HepG2 (cell line): Measurements from ENCODE around the gene GPR107. TPM values are rescaled to one million over a fixed set of nuclear protein-coding genes. Genes with fewer than 3 reads are reported as not detected.

ENCODE experiments used
- GTF3A ChIP-seq: sonication (generic); formaldehyde crosslinking; conservative IDR thresholded peaks from 2 replicates; pipeline ENCODE4 v1.4.0; 2020; ENCODE audit warnings: mild to moderate bottlenecking, missing genetic modification reagents
- HMG20B ChIP-seq: conservative IDR thresholded peaks from 2 replicates; pipeline ENCODE4 v1.6.1; 2016; ENCODE audit warnings: missing genetic modification reagents, missing compliant biosample characterization
- MIER2 ChIP-seq: IDR thresholded peaks from 2 replicates; pipeline ENCODE4 v1.6.1; 2016; ENCODE audit warnings: missing biosample characterization, missing genetic modification reagents
- NFE2 ChIP-seq: sonication (generic); formaldehyde crosslinking; IDR thresholded peaks from 2 replicates; pipeline ENCODE4 v1.4.0; 2020; ENCODE audit warnings: missing genetic modification reagents
- PPARG ChIP-seq: conservative IDR thresholded peaks from 2 replicates; pipeline ENCODE4 v1.6.1; 2016; ENCODE audit warnings: missing biosample characterization, missing genetic modification reagents
- SETDB1 ChIP-seq: sonication (generic); formaldehyde crosslinking; IDR thresholded peaks from 2 replicates; pipeline ENCODE4 v1.5.1; 2020; ENCODE audit warnings: missing genetic modification reagents, mild to moderate bottlenecking, borderline replicate concordance
- SNAPC2 ChIP-seq: sonication (generic); formaldehyde crosslinking; IDR thresholded peaks from 2 replicates; pipeline ENCODE4 v1.8.1; 2022; ENCODE audit warnings: mild to moderate bottlenecking, missing genetic modification reagents
- SRSF4 ChIP-seq: fragments of 200-400 bp; formaldehyde crosslinking; IDR thresholded peaks from one replicate; pipeline ENCODE4 v1.6.1; 2018; ENCODE audit warnings: mild to moderate bottlenecking, low read depth, low read length, moderate library complexity; ENCODE audit not compliant: poor library complexity, severe bottlenecking
- ZFP36 ChIP-seq: fragments of 150-350 bp; IDR thresholded peaks from 2 replicates; pipeline ENCODE4 v1.6.1; 2018; ENCODE audit warnings: borderline replicate concordance, low read length, low read depth; ENCODE audit not compliant: partially characterized antibody
- ZNF235 ChIP-seq: sonication (generic); formaldehyde crosslinking; IDR thresholded peaks from 2 replicates; pipeline ENCODE4 v1.8.1; 2023; ENCODE audit warnings: mild to moderate bottlenecking, missing genetic modification reagents, borderline replicate concordance
- ZNF263 ChIP-seq: sonication (generic); formaldehyde crosslinking; IDR thresholded peaks from 2 replicates; pipeline ENCODE4 v1.4.0; 2020; ENCODE audit warnings: missing genetic modification reagents
- polyA plus RNA-seq, 8 experiments: library from polyadenylated mRNA; depleted of rRNA in 3 of 8; stranded (reverse) in 7 of 8; unstranded in 1 of 8; fragments of >200 nt; fragmentation: Illumina TruSeq in 4 of 8; extraction: Trizol in 4 of 8; gene quantifications; 2 replicates each; pipeline versions ENCODE4 v1.2.1 to v1.2.3, GENCODE V29; 2011 to 2016; ENCODE audit warnings: low read depth in 4 of 8, missing spikeins in 1 of 8, mixed read lengths in 1 of 8; ENCODE audit not compliant: insufficient read depth in 1 of 8
- total RNA-seq, 5 experiments: library from RNA; depleted of rRNA; stranded (reverse); fragments of >200 nt; fragmentation: Illumina TruSeq; extraction: Trizol; gene quantifications; 2 replicates each; pipeline ENCODE4 v1.2.3, GENCODE V29; 2016; ENCODE audit warnings: low read depth in 1 of 5
- TF ChIP-seq, protein P1 (sequence below): sonication (generic); formaldehyde crosslinking; IDR thresholded peaks from 2 replicates; pipeline ENCODE4 v1.5.0; 2020; ENCODE audit warnings: missing genetic modification reagents, mild to moderate bottlenecking, borderline replicate concordance
- TF ChIP-seq, protein P2 (sequence below): fragments of 450-650 bp; IDR thresholded peaks from 2 replicates; pipeline ENCODE4 v1.6.1; 2016
- TF ChIP-seq, protein P3 (sequence below): sonication (generic); formaldehyde crosslinking; IDR thresholded peaks from 2 replicates; pipeline ENCODE4 v1.5.1; 2020; ENCODE audit warnings: mild to moderate bottlenecking, missing genetic modification reagents, moderate library complexity
- TF ChIP-seq, protein P4 (sequence below): sonication (generic); formaldehyde crosslinking; IDR thresholded peaks from 2 replicates; pipeline ENCODE4 v1.9.0; 2021; ENCODE audit warnings: missing genetic modification reagents, mild to moderate bottlenecking, borderline replicate concordance
- TF ChIP-seq, protein P5 (sequence below): sonication (generic); formaldehyde crosslinking; IDR thresholded peaks from 2 replicates; pipeline ENCODE4 v1.4.0; 2020; ENCODE audit warnings: missing genetic modification reagents

GPR107 gene
- total and polyA plus RNA-seq, 2 of the 13 experiments (the other 11 are each of a cell fraction or from before 2014, with no cell fraction given): 22.5 to 24.4 TPM

DNA sequence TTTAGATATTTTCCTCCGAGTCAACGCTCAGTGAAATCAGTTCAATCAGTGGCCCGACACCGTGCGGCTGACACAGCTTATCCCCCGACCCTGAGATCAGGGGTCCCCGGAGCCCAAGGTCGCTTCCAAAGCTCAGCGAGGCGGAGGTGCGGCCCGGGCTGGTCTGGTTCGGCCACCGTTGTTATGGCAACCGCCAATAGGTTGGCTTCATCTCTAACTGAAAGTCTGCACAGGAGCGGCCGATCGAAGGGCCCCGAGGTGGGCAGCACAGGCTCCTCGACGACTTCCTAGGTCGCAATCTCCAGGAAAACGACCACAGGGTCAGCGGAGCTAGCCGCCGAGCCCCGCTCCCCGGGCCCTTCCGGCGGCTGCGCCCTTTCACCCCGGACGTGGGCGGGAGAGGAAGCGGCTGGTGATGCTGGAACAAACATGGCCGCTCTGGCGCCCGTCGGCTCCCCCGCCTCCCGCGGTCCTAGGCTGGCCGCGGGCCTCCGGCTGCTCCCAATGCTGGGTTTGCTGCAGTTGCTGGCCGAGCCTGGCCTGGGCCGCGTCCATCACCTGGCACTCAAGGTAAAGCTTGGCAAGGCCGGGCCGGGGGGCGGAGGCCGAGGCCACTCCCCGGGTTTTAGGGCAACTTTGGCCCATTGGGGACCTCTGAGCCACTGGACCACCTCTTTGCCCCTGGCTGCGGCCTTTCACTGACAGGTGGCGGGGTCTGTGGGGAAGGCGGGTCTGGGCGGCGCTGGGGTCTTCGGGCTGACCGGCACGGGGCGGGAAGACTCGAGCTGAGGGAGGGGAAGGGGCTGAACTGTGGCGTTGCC is at the start of gene GPR107 (continued):
- TF ChIP-seq, protein P1, sequence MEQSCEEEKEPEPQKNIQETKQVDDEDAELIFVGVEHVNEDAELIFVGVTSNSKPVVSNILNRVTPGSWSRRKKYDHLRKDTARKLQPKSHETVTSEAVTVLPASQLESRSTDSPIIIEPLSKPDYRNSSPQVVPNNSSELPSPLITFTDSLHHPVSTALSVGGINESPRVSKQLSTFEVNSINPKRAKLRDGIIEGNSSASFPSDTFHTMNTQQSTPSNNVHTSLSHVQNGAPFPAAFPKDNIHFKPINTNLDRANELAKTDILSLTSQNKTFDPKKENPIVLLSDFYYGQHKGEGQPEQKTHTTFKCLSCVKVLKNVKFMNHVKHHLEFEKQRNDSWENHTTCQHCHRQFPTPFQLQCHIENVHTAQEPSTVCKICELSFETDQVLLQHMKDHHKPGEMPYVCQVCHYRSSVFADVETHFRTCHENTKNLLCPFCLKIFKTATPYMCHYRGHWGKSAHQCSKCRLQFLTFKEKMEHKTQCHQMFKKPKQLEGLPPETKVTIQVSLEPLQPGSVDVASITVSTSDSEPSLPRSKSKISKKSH (CRISPR knock-in tag): peak; percentile 73; the same call in 1 of the 2 replicates
- no peak for TF ChIP-seq SNAPC2
- TF ChIP-seq ZFP36: no peak
- TF ChIP-seq HMG20B (CRISPR knock-in tag): no peak
- TF ChIP-seq, protein P2, sequence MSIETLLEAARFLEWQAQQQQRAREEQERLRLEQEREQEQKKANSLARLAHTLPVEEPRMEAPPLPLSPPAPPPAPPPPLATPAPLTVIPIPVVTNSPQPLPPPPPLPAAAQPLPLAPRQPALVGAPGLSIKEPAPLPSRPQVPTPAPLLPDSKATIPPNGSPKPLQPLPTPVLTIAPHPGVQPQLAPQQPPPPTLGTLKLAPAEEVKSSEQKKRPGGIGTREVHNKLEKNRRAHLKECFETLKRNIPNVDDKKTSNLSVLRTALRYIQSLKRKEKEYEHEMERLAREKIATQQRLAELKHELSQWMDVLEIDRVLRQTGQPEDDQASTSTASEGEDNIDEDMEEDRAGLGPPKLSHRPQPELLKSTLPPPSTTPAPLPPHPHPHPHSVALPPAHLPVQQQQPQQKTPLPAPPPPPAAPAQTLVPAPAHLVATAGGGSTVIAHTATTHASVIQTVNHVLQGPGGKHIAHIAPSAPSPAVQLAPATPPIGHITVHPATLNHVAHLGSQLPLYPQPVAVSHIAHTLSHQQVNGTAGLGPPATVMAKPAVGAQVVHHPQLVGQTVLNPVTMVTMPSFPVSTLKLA: no peak
- TF ChIP-seq SETDB1: no peak
- TF ChIP-seq, protein P3, sequence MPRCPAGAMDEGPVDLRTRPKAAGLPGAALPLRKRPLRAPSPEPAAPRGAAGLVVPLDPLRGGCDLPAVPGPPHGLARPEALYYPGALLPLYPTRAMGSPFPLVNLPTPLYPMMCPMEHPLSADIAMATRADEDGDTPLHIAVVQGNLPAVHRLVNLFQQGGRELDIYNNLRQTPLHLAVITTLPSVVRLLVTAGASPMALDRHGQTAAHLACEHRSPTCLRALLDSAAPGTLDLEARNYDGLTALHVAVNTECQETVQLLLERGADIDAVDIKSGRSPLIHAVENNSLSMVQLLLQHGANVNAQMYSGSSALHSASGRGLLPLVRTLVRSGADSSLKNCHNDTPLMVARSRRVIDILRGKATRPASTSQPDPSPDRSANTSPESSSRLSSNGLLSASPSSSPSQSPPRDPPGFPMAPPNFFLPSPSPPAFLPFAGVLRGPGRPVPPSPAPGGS: peak; percentile 48; the same call in 1 of the 2 replicates
- TF ChIP-seq GTF3A (CRISPR knock-in tag): 0 out of 2 replicates have a peak, but pooled peaks have one; percentile 22
- TF ChIP-seq, protein P4, sequence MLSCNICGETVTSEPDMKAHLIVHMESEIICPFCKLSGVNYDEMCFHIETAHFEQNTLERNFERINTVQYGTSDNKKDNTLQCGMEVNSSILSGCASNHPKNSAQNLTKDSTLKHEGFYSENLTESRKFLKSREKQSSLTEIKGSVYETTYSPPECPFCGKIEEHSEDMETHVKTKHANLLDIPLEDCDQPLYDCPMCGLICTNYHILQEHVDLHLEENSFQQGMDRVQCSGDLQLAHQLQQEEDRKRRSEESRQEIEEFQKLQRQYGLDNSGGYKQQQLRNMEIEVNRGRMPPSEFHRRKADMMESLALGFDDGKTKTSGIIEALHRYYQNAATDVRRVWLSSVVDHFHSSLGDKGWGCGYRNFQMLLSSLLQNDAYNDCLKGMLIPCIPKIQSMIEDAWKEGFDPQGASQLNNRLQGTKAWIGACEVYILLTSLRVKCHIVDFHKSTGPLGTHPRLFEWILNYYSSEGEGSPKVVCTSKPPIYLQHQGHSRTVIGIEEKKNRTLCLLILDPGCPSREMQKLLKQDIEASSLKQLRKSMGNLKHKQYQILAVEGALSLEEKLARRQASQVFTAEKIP (CRISPR knock-in tag): no peak
- TF ChIP-seq PPARG (CRISPR knock-in tag): peak; percentile 64
- TF ChIP-seq MIER2 (CRISPR knock-in tag): no peak
- TF ChIP-seq, protein P5, sequence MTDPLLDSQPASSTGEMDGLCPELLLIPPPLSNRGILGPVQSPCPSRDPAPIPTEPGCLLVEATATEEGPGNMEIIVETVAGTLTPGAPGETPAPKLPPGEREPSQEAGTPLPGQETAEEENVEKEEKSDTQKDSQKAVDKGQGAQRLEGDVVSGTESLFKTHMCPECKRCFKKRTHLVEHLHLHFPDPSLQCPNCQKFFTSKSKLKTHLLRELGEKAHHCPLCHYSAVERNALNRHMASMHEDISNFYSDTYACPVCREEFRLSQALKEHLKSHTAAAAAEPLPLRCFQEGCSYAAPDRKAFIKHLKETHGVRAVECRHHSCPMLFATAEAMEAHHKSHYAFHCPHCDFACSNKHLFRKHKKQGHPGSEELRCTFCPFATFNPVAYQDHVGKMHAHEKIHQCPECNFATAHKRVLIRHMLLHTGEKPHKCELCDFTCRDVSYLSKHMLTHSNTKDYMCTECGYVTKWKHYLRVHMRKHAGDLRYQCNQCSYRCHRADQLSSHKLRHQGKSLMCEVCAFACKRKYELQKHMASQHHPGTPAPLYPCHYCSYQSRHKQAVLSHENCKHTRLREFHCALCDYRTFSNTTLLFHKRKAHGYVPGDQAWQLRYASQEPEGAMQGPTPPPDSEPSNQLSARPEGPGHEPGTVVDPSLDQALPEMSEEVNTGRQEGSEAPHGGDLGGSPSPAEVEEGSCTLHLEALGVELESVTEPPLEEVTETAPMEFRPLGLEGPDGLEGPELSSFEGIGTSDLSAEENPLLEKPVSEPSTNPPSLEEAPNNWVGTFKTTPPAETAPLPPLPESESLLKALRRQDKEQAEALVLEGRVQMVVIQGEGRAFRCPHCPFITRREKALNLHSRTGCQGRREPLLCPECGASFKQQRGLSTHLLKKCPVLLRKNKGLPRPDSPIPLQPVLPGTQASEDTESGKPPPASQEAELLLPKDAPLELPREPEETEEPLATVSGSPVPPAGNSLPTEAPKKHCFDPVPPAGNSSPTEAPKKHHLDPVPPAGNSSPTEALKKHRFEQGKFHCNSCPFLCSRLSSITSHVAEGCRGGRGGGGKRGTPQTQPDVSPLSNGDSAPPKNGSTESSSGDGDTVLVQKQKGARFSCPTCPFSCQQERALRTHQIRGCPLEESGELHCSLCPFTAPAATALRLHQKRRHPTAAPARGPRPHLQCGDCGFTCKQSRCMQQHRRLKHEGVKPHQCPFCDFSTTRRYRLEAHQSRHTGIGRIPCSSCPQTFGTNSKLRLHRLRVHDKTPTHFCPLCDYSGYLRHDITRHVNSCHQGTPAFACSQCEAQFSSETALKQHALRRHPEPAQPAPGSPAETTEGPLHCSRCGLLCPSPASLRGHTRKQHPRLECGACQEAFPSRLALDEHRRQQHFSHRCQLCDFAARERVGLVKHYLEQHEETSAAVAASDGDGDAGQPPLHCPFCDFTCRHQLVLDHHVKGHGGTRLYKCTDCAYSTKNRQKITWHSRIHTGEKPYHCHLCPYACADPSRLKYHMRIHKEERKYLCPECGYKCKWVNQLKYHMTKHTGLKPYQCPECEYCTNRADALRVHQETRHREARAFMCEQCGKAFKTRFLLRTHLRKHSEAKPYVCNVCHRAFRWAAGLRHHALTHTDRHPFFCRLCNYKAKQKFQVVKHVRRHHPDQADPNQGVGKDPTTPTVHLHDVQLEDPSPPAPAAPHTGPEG (CRISPR knock-in tag): no peak; the same call in 1 of the 2 replicates
- no peak for TF ChIP-seq ZNF235 (CRISPR knock-in tag)
- TF ChIP-seq ZNF263 (CRISPR knock-in tag): no peak
- no peak for TF ChIP-seq NFE2
- no peak for TF ChIP-seq SRSF4
